H1 (cell line): ENCODE measurements around the gene SPIRE1.

ENCODE experiments used
- BCL11A ChIP-seq, 2 experiments: IDR thresholded peaks; one replicate each; pipeline ENCODE4 v1.6.1; 2011; ENCODE audit warnings: low read depth in 2 of 2, low read length in 2 of 2, mild to moderate bottlenecking in 2 of 2
- CHD2 ChIP-seq: IDR thresholded peaks from 2 replicates; pipeline ENCODE4 v1.6.1; 2012; ENCODE audit warnings: low read length, improper control_type of control experiment
- EGR1 ChIP-seq: IDR thresholded peaks from 2 replicates; pipeline ENCODE4 v1.6.1; 2011; ENCODE audit warnings: low read depth, low read length, borderline replicate concordance
- EP300 ChIP-seq, 2 experiments: IDR thresholded peaks; 1 replicate in 1 of 2; 2 replicates in 1 of 2; pipeline ENCODE4 v1.6.1; 2011 to 2012; ENCODE audit warnings: low read depth in 2 of 2, low read length in 2 of 2, mild to moderate bottlenecking in 2 of 2, borderline replicate concordance in 1 of 2, inconsistent platforms in 1 of 2, moderate library complexity in 1 of 2
- POLR2A ChIP-seq, 2 experiments: IDR thresholded peaks; 1 replicate in 1 of 2; 2 replicates in 1 of 2; pipeline ENCODE4 v1.6.1; 2011; ENCODE audit warnings: low read depth in 2 of 2, low read length in 2 of 2, mild to moderate bottlenecking in 2 of 2; ENCODE audit errors: control extremely low read depth in 1 of 2
- POLR2AphosphoS5 ChIP-seq: IDR thresholded peaks from 2 replicates; pipeline ENCODE4 v1.6.1; 2011; ENCODE audit warnings: low read depth, low read length
- RFX5 ChIP-seq: IDR thresholded peaks from 2 replicates; pipeline ENCODE4 v1.6.1; 2011; ENCODE audit warnings: low read depth, low read length, improper control_type of control experiment, borderline replicate concordance
- TEAD4 ChIP-seq: IDR thresholded peaks from 2 replicates; pipeline ENCODE4 v1.6.1; 2012; ENCODE audit warnings: low read depth, low read length, inconsistent platforms, mixed read lengths
- YY1 ChIP-seq: IDR thresholded peaks from 2 replicates; pipeline ENCODE4 v1.6.1; 2011; ENCODE audit warnings: low read depth, mild to moderate bottlenecking, low read length
- TF ChIP-seq, protein P1 (sequence below): IDR thresholded peaks from 2 replicates; pipeline ENCODE4 v1.6.1; 2011; ENCODE audit warnings: low read length, improper control_type of control experiment
- TF ChIP-seq, protein P2 (sequence below): IDR thresholded peaks from 2 replicates; pipeline ENCODE4 v1.6.1; 2012; ENCODE audit warnings: inconsistent platforms
- TF ChIP-seq, protein P3 (sequence below), 3 experiments: IDR thresholded peaks; 1 replicate in 2 of 3; 2 replicates in 1 of 3; pipeline versions ENCODE4 v1.5.1 to v1.6.1; 2011; ENCODE audit warnings: low read length in 3 of 3, mild to moderate bottlenecking in 3 of 3, inconsistent platforms in 2 of 3, low read depth in 1 of 3, moderate library complexity in 1 of 3; ENCODE audit not compliant: insufficient read depth in 1 of 3; ENCODE audit errors: control extremely low read depth in 1 of 3
- TF ChIP-seq, protein P4 (sequence below): IDR thresholded peaks from 2 replicates; pipeline ENCODE4 v1.6.1; 2011; ENCODE audit warnings: low read depth, mild to moderate bottlenecking, low read length; ENCODE audit not compliant: insufficient read depth

DNA sequence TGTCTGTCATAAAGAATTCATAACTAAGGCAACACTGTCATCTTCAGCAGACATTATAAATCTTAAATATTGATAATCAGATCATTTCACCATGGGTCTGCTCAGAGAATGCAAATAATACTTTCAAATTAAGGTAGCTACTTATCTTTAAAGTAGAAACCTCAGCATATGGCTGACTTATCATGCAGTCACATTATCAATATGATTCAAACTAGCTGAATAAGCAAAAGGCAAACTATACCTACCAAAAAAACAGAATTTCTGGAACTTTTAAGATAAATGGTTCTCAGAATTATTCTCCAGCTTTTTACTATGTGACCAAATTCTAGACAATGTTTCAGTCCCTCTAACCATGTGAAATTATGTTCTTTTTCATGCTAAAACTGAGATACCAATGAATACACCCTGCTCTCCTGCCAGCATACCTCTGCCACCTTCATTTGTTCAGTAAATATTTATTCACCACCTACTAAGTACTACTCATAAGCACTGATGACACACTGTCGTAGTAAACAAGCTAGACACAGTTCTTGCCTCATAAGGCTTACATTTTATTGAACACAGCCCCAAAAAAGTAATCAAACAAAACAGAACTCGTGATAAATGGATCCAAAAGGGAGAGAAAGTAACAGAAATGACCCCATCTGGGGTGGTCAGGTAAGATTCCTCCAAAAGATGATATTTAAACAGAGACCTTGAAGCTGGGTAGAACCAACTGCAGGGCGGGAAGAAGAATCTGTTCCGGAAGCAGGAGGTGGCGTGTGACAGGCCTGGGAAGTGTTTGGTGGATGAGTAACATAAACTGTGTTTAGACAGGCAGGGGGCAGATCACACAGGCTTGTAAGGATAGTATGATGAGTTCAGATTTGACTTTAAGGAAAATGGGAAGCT is 17.7 kb downstream of the SPIRE1 start:
- TF ChIP-seq, protein P1, sequence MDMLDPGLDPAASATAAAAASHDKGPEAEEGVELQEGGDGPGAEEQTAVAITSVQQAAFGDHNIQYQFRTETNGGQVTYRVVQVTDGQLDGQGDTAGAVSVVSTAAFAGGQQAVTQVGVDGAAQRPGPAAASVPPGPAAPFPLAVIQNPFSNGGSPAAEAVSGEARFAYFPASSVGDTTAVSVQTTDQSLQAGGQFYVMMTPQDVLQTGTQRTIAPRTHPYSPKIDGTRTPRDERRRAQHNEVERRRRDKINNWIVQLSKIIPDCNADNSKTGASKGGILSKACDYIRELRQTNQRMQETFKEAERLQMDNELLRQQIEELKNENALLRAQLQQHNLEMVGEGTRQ: no peak
- TF ChIP-seq CHD2 (no peak), POLR2AphosphoS5 (no peak), POLR2A (IDR thresholded peaks at IDR 0.05; ENCODE audit: control extremely low read depth in 1 of 2, low read depth in 2 of 2, low read length in 2 of 2) (no peak), BCL11A (IDR thresholded peaks at IDR 0.05; ENCODE audit: low read depth in 2 of 2, low read length in 2 of 2) (no peak), TEAD4 (no peak), EGR1 (no peak), RFX5 (no peak), YY1 (no peak), EP300 (IDR thresholded peaks at IDR 0.05; ENCODE audit: borderline replicate concordance in 1 of 2, low read depth in 2 of 2, low read length in 2 of 2) (no peak)
- TF ChIP-seq, protein P2, sequence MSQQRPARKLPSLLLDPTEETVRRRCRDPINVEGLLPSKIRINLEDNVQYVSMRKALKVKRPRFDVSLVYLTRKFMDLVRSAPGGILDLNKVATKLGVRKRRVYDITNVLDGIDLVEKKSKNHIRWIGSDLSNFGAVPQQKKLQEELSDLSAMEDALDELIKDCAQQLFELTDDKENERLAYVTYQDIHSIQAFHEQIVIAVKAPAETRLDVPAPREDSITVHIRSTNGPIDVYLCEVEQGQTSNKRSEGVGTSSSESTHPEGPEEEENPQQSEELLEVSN: no peak
- TF ChIP-seq, protein P3, sequence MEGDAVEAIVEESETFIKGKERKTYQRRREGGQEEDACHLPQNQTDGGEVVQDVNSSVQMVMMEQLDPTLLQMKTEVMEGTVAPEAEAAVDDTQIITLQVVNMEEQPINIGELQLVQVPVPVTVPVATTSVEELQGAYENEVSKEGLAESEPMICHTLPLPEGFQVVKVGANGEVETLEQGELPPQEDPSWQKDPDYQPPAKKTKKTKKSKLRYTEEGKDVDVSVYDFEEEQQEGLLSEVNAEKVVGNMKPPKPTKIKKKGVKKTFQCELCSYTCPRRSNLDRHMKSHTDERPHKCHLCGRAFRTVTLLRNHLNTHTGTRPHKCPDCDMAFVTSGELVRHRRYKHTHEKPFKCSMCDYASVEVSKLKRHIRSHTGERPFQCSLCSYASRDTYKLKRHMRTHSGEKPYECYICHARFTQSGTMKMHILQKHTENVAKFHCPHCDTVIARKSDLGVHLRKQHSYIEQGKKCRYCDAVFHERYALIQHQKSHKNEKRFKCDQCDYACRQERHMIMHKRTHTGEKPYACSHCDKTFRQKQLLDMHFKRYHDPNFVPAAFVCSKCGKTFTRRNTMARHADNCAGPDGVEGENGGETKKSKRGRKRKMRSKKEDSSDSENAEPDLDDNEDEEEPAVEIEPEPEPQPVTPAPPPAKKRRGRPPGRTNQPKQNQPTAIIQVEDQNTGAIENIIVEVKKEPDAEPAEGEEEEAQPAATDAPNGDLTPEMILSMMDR (IDR thresholded peaks at IDR 0.05; ENCODE audit: control extremely low read depth in 1 of 3, insufficient read depth in 1 of 3, low read depth in 1 of 3, low read length in 3 of 3): no peak
- TF ChIP-seq, protein P4, sequence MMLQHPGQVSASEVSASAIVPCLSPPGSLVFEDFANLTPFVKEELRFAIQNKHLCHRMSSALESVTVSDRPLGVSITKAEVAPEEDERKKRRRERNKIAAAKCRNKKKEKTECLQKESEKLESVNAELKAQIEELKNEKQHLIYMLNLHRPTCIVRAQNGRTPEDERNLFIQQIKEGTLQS: no peak
